Measurements from ENCODE around the gene NEMP2.
"Not testable (repeated sequence)": the region's sequence is repeated elsewhere in the genome, so short reads cannot be mapped to it uniquely, and the experiment has no call there.

Gene NEMP2

DNA sequence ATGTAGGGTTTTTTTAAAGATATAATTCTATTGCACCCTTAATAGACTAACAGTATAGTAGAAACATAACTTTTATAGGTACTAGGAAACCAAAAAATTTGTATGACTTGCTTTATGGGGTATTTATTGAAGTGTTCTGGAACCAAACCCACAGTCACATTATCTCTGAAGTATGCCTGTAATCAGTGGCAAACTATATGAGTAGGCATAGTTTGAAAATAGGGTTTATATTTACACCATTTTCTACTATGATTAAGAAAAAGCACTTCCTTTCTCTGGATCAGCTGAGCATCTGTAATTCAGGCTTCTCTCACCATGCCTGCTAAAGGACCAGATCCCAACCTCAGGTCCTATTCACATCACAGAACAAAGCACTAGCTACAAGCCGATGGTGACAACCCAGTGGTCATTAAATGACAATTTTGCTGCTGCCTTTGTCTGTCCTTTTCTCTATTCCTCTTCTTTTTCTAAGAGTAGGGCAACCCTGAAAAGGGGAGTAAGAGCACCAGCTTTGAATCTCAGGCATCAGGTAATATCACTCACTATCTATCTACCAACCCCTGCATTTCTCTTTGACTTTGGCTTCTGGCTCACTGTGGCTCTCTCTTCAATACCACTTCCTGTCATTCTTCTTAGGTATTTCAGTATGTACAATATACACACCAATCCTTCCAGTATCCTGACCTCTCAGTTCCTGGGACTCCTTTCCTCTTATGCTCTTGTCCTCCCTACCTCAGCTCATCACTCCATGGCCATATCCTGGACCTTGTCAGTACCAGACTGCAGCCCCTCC, 14.4 kb downstream of the NEMP2 start:
- DNase-seq: no peak

DNA sequence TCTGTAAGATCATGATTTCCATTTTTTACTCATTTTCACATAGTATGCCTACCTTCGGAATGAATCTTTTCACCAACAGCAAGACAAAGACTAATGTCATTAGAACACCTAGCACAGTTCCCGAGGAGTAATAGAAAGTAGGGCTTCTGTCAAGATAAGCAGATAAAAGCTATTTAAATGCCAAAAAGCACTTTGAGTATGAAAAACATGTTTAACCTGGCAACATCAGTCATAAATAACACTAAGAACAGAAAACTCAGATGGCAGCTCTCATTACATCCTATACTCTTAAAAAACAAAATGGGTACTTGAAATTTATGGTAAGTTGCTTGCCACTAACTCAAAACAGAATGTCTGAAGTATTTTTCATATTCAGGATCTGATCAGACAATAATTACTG, 17.1 kb downstream of the NEMP2 start:
- no peak for DNase-seq

- no peak for DNase-seq
Measured at GRCh38 chr2:190515687-190516086, 18.8 kb downstream of the NEMP2 start.

GRCh38 chr2:190514676-190515075, 19.8 kb downstream of the NEMP2 start:
- no peak for DNase-seq

DNA sequence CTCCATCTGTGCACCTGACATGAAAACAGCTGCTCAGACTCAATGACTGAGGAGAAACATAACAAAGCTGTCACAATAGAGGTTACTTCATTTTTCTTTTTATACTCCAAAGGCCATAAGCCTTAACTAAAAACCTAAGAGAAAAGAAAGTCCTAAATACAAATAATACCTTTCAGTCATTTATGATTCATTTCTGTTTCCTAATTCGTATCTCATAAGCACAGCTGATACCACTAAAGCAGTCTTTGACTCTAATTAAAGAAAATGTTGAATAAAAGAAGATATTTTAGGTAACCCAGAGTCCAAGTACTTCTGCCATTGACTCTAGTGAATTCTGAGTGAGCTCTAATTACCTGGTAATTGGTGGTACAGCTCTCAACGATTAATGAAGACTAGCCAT, 20.6 kb downstream of the NEMP2 start:
- no peak for DNase-seq

GRCh38 chr2:190512539-190513095, 21.9 kb downstream of the NEMP2 start:
- no peak for DNase-seq

- no peak for DNase-seq
Measured at GRCh38 chr2:190511104-190511503, 23.4 kb downstream of the NEMP2 start.

DNA sequence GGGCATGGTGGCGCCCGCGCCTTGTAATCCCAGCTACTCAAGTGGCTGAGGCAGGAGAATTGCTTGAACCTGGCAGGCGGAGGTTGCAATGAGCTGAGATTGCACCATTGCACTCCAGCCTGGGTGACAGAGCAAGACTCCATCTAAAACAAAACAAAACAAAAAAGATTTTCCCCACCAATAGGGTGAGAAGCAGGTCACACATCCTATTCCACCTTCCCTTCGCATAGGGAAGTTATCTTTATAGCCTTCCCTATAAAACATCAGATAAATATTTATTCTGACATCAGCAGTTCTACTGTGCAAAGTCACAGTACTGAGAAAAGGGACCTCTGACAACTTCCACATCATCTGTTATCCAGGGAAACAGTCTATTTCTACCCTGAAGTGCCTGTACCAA, 24.6 kb downstream of the NEMP2 start:
- DNase-seq: not testable (repeated sequence)

- DNase-seq: no peak
Measured at GRCh38 chr2:190507135-190507534, 27.4 kb downstream of the NEMP2 start.

DNA sequence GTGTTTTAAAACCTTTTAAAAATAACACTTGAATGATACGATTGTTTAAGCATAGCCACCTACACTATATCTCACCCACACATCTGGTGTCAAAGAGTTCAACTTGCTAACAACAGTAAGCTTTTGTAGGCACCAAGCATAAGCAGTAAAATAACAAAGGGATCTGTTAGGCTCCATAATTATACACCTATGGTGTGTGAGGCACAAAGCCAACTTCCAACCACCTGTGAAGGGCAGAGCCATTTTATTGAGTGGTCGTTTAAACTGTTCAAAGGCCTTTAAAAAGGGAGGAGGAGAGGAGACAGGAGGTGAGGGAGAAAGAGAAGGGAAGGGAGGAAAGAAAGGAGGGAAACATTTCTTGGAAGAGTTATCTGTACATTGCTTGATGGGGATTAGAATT, 27.9 kb downstream of the NEMP2 start:
- no peak for DNase-seq

DNA sequence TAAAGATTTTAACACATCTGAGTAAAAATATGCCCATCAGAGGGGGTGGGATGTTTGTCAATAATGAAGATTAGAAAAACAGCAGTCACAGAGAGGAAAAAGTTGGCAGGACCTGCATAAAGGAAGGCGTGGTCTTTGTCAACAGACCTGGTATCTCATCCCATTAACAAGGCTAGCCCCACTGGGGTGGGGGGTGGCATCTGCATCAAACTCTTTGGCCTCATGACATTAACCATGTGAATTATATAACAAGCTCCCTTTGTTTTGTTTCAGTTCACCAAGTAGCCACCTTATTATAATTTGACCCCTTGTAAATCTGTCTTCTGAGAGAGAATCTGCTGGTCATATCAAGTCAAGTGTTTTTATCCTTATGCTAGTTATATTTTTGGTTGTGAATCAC, 28.8 kb downstream of the NEMP2 start:
- DNase-seq: no peak

GRCh38 chr2:190504912-190505311, 29.6 kb downstream of the NEMP2 start:
- DNase-seq: no peak

DNA sequence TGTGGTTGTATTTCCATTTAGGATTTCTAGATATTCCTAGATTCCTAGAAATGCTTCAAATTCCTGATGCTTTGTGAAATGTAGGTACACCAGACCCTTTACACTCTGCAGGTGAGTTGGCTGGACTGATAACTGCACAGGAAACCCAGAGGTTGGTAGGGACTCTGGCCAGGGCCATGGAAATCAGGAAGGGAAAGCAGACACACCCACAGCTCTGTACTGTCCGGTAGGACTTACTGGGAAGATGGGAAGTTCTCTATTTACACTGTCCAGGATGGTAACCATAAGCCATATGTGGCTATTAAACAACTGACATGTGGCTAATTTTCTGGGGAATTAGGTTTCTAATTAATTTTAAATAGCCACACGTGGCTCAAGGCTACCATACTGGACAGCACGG, 31.4 kb downstream of the NEMP2 start:
- no peak for DNase-seq

DNA sequence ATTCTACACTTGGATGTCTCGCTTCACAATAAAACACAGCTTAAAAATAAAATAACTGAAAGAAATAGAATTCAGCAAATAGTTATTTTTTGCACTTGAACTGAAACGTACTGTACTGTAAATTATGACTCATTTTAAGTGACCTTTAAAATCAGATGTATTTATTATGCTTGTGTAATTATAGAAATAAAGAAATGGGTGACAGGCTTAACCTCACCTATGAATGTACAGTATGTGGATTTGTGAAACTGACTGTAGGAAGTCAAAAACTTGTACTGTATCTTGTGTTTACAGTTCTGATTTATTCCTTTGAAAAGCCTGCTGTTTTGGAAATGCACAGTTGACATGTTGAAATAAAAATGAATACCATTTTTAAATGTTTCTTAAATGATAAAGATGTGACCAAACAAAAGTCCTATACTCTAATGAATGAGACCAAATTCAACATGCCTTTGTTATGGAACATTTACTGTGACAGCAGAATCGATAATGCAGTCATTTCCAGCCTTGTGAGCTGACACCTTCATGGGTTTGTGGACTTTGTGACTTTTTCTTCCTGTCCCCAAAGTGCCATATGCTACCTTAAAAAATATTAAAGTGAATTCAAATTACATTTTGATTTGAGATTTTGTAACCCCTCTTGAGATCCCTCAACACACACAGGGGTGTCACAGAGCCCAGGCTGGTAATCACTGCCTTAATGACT, 32.7 kb downstream of the NEMP2 start:
- DNase-seq: no peak

DNA sequence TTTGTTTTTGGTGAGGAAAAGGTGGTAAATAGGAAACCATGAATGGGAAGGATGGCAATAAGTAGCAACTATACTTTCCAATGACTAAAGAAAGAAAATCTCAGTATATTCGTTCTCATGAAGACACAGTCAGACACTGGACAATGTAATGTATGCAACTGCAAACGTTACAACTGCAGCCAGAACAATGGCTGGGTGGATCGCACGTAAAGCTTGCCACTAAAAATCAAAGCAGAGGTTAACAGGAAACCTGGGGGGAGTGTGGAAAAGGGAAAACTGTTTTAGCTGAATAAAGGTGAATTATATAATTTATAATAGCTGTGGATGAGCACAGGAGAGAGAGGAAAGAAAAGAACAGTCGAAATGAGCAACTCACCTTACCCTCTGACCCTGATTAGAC, 33.3 kb downstream of the NEMP2 start:
- DNase-seq: no peak

DNA sequence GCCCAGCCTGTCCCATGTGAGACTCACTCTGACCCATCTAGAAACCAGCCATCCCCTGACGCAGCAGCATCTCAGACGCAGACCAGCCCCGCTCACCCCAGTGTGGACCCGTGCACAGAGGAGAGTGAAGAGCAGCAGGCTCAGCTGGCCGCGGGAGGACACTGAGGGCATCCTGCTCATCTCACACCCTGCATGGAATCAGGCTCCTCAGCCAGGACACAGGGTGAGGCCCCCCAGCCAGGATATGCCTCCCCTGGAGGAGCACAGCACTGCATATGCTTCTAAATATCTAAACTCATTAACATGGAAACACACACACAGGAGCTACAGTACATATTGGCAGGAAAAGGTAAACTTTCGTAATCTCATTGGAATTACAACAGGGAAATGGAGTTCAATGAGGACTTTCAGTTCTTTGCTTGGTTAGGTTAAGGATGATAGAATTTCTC, 34.4 kb downstream of the NEMP2 start:
- no peak for DNase-seq

DNA sequence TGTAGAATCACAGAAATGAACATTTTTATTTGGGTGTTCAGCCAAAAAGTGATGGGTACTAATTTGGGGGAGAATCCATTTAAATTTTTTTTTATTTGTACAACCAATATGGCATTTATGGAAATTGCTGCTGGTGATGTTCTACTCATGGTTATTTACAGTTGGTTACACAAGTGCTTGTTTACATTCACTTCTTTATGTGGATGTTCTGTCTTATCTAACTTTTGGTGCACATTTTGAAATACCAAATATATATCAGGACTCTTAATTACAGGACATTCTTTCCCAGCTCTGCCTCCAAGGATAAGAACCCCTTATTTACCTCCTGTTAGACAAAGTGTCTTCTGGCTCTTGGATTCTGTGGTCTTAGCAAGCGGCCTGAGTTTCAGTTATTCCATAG, 35.2 kb downstream of the NEMP2 start:
- DNase-seq: no peak

GRCh38 chr2:190497428-190497827, 37.1 kb downstream of the NEMP2 start:
- no peak for DNase-seq

GRCh38 chr2:190494600-190495227, 39.8 kb downstream of the NEMP2 start:
- DNase-seq: not testable (repeated sequence)

GRCh38 chr2:190493095-190493494, 41.4 kb downstream of the NEMP2 start:
- DNase-seq: no peak

DNA sequence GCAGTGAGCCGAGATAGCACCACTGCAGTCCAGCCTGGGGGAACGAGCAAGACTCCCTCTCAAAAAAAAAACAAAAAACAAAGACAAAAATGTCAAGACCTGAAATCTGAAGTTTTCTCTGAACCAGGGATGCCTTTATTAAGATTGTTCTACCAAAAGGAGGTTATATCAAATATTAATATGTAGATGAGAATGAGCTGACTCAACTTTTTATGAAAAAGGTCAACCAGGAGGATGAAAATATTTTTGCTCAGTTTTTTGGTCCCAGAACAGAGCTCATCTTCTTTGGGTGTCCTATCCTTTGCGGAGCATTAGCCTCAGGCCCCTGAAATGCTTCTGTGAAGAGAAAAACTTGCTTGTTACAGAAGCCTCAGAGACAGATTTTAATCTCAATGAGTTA, 44.0 kb downstream of the NEMP2 start:
- DNase-seq: no peak

DNA sequence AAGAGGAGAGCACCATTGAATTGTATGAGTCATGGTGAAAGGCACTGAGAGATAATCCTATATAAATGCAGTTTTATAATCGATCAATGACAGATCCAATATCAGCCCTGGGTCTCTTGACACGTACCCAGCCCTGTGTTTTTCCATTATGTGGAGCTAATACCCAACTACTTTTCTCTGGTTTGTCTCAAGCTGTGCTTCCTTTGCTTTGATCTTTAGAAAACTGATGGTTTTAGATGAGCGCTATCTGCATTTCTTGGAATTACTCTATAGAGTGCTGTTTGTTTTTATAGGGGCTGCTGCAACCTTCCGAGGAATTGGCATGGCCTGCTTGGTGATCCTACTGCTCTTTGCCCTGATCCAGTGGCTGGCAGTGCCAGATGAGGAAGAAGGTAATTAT, 45.0 kb downstream of the NEMP2 start:
- no peak for DNase-seq

- no peak for DNase-seq
Measured at GRCh38 chr2:190488516-190489233, 45.8 kb downstream of the NEMP2 start.
